Prostate gland (tissue), 2 donors: Measurements from ENCODE around the gene ROBO1.

Experiments
- CTCF ChIP-seq, 4 experiments: fragments of 200-600 bp in 2 of 4; fragments of 450-650 bp in 2 of 4; sonication (generic) in 2 of 4; IDR thresholded peaks; 1 replicate in 3 of 4; 2 replicates in 1 of 4; pipeline ENCODE4 v1.5.1; 2016 to 2019; ENCODE audit warnings: antibody characterized with exemption in 4 of 4, mild to moderate bottlenecking in 2 of 4, moderate library complexity in 2 of 4
- POLR2A ChIP-seq: fragments of 450-650 bp; IDR thresholded peaks from one replicate; pipeline ENCODE4 v1.6.1; 2016; ENCODE audit warnings: antibody characterized with exemption, mild to moderate bottlenecking

DNA sequence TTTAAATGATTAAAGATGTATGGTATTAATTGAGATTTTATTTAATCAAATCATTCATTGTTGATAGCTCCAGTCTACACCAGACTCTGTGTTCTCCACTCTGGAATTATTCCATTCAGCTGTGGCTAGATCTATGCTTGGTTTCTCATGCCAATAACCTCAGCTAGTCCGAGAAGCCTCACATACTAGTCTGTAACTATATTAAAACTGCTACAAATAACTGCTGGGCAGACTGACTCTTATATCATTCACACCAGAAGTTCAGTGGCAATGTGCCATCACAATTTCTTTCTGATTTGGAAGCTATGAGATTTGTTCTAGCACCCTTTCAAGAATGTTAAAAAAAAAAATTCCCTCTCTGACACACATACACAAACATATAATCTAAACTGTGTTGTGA, 947.3 kb downstream of the ROBO1 start:
- TF ChIP-seq CTCF (IDR thresholded peaks at IDR 0.05) (no peak), POLR2A (no peak)
